GM21825 (cell line): Measurements from ENCODE around the gene WHAMM.
"Not testable (repeated sequence)": the region's sequence is repeated elsewhere in the genome, so short reads cannot be mapped to it uniquely, and the experiment has no call there.

ENCODE experiments used
- ATAC-seq: cut with Tn5 transposase; IDR thresholded peaks from one replicate; pipeline ENCODE4 v1.9.1; 2021; ENCODE audit warnings: mild to moderate bottlenecking, moderate library complexity; ENCODE audit not compliant: unreplicated experiment

WHAMM gene

GRCh38 chr15:82862886-82863285 is 53.5 kb downstream of the WHAMM start:
- ATAC-seq, result no peak

GRCh38 chr15:82864967-82865366 is 55.5 kb downstream of the WHAMM start:
- ATAC-seq, result no peak

GRCh38 chr15:82865581-82865980 is 56.2 kb downstream of the WHAMM start:
- ATAC-seq, result not testable (repeated sequence)

GRCh38 chr15:82865981-82866380 is 56.6 kb downstream of the WHAMM start:
- not testable (repeated sequence) for ATAC-seq

DNA sequence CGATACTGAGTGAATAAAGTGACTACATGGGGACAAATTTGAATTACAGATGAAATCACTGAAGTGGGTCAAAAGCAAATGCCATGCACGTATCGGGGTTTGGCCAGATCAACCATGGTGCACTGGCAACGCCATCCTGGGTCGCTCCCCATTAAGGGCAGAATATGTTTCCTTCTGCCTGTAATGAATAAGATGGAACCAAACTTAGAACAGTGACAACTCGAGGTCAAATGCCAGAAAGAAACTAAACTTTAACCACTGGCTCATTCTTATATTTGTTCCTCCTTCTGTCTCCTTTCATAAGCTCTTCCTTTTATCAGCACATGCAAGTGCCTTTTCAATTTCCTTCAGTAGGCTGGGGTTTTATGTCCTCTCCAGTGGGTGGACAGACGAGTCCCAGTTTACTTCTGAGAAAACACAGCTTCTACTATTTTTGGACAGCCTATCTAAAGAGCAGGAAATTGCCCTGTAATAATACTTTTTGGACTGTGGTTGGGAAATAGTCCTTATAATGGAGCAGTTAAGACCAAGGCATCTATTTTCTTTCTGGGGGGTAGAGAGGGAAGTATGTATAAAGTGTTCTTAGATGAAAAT is 61.4 kb downstream of the WHAMM start:
- ATAC-seq, result no peak

DNA sequence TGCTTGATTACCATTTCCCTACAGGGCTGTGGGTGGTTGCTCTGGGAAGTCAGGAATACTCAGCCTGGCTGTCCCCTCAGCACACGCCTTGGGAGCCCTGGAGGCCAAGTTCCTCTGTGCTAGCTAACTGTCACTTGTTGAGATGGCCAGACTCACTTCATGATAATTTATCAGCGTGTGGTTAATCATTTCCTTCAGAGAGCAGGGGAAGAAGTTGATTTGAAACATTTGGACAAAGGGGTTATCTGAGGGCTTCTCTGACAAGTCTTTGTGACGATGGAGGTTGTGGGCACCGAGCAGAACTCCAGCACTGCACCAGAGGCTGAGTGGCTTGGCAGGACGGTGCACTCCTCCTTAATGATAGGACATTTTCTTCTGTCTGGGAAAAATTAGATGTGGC is 61.9 kb downstream of the WHAMM start:
- no peak for ATAC-seq

DNA sequence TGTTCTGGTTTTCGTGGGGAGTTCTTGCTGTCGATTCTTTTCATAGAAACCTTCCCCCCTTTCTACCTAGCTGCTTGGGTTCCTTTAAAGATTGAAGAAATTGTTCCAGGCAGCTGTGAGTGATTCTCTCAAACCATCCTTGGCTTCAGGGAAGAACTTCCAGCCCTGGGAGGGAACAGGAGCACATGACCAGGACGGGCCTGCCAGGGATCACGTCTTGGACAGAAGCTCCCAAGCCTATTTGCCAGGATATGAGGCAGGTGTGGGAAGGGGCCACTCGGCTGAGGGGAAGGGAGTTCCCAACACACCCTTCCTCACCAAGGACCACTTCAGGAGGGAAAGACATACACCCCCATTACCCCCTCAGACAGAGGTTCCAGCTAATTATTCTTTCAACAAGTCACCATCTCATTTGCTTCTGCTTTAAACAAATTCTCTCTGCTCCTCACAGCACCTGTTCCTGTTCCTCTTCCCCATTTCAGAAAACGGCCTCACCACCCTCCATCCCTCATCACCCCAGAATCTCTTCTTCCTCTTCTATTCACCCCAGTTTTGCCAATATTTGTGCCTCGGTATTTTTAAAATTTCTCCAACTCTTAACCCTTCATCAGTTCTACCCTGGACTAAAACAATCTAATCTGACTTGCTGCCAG is 62.5 kb downstream of the WHAMM start:
- ATAC-seq, result no peak

GRCh38 chr15:82873000-82873680 is 63.7 kb downstream of the WHAMM start:
- no peak for ATAC-seq

- no peak for ATAC-seq
These were observed 64.8 kb downstream of the WHAMM start for GRCh38 chr15:82874267-82874666.

GRCh38 chr15:82874961-82875360 is 65.5 kb downstream of the WHAMM start:
- no peak for ATAC-seq

DNA sequence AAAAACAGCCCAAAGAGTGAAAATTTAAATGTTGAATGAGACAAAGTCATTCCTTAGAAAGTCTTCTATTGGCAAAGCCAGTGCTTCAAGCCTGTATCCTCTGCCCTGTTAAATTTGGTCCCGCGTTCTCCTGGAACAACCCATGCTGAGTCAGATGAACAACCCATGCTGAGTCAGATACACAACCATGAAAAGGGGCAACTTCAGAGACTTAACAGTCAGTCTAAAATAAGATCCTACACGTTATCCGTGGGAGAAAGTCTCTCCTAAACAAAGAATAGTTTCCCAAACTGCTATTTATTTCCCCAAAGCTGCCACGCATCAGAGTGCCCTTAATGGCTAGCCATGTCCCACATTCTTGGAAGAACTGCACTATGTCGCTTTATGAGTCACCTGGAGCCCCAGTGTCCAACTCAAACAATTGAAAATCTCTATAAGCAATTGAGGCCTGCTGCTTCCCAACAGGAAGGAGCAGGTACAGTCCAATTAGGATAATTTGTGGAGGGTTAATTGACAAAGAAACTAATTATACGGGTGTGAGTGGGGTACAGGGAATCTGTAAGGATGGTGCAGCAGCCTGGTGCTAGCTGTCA is 66.1 kb downstream of the WHAMM start:
- ATAC-seq, result no peak

DNA sequence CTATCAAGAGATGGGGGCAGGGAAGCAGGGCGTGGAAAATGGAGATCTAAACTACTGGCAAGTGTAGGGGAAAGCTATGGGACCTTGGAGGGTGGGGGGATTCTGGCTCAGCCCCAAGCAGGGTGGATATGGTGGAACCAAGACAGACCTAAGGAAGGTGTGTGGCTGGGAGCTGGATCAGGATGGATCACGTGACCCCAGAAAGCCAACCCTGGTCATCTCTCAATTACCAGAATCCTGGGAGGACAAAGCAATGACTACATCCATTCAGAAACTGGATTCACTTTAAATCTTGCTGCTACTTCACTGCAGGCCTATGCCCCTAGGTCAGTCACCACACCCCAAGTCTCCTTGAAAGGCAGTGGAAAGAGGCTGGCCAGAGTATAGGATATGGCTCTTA is 68.4 kb downstream of the WHAMM start:
- no peak for ATAC-seq

GRCh38 chr15:82878325-82878724 is 68.9 kb downstream of the WHAMM start:
- ATAC-seq, result no peak

DNA sequence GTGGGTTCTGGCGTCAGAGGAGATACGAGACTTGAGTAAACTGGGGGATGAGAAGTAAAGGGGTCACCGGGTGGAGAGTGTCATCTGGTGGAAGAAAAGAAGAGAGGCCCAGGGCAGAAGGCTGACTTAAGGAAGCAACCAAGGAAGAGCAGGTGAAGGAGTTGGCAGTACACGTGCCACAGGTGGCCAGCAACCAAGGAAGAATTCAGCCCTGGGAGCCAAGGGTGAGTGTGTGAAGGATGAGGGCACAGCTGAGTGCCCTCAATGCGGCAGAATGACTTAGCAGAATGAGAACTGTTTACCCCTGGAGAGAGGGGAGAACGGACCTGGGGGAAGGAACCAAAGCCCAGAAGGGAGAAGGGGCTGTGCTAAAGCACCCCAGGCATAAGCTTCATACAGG is 71.3 kb downstream of the WHAMM start:
- no peak for ATAC-seq

GRCh38 chr15:82881747-82882146 is 72.3 kb downstream of the WHAMM start:
- no peak for ATAC-seq

- no peak for ATAC-seq
These were observed 73.0 kb downstream of the WHAMM start for GRCh38 chr15:82882273-82882928.
